ENCODE data around the gene ADAMTSL2.

Gene ADAMTSL2

DNA sequence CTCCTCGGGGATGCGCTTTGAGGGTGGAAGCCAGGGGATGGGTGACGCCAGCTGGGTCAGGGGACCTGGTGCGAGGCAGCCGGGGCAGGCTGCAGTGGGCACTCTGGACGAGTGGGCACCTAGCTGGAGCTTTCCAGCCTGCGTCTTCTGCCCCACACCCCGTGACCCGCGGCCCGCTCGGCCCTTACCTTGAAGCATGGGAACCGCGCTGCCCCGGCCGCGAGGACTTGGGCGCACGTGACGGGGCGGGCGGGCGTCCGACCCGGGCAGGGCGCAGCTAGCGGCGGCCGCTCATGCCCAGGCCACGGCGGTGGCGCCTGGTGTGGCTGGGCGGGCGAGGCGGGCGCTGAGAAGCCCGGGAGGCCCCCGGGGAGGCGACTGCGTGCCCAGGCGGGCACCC lies 74.4 kb downstream of the ADAMTSL2 start:
- DNase-seq = no peak

- peak; percentile 9 for DNase-seq
These were observed 75.0 kb downstream of the ADAMTSL2 start, which contains the start of gene FAM163B for GRCh38 chr9:133609311-133610098. TSS of gene FAM163B (minus strand) at chr9:133609389. CDS start at chr9:133580223, 29,166 bp downstream.

DNA sequence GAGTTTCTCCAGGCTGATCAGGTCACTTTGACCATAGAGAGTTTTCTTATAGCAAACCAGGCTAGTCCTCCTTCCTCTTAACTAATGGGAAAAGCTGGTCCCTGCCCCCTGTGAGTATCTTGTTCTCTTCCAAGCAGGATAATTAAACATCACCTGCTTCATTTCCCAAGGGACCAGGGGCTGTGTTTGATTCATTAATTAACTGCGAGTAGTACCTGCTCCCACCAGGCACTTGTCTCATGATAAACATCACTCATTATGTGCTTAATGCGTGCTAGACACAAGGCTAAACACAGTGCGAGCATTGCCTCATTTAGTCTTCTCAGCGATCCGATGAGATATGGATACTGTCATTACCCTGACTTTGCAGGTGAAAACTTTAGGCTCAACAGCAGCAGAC lies 76.3 kb downstream of the ADAMTSL2 start:
- DNase-seq = no peak

- no peak for DNase-seq
These were observed 77.5 kb downstream of the ADAMTSL2 start for GRCh38 chr9:133612051-133612450.

GRCh38 chr9:133612816-133613215 lies 78.3 kb downstream of the ADAMTSL2 start:
- DNase-seq = no peak

GRCh38 chr9:133613432-133613831 lies 78.9 kb downstream of the ADAMTSL2 start:
- DNase-seq = no peak

DNA sequence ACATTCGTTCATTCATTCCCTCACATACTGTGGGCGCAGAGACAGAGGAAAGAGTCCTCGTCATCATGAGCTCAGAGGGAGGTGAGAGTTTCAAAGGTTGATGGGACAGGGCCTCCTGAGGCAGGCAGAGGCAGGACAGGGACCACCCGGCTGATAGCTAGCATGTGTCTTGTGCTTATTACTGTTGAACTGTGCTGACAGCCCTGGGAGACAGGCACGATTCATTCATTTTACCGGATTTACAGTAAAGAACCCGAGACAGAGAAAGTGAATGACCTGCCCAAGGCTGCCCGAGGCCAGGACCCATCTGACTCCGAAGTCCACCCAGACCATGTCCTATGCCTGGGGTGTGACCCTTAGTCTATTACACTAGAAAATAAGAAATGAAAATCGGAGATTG lies 79.6 kb downstream of the ADAMTSL2 start:
- no peak for DNase-seq

- no peak for DNase-seq
These were observed 80.2 kb downstream of the ADAMTSL2 start for GRCh38 chr9:133614678-133615077.

DNA sequence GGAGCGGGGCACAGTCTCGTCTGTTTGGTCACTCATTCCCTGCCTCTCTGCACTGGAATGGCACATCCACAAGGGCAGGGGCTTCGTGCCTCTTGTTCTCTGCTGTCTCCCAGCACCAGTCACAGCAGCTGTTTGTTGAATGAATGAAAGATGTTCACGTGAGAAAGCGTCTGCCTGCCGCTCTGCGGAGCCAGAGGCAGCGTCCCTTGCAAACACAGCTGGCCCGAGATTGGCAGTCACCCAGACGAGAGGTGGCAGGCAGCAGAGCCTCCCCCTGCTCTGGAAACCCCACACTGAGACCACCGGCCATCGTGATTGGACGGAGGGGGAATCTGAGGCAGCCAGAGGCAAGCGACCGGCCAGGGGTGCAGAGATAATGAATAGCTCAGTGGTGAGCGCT lies 80.7 kb downstream of the ADAMTSL2 start:
- DNase-seq = no peak

DNA sequence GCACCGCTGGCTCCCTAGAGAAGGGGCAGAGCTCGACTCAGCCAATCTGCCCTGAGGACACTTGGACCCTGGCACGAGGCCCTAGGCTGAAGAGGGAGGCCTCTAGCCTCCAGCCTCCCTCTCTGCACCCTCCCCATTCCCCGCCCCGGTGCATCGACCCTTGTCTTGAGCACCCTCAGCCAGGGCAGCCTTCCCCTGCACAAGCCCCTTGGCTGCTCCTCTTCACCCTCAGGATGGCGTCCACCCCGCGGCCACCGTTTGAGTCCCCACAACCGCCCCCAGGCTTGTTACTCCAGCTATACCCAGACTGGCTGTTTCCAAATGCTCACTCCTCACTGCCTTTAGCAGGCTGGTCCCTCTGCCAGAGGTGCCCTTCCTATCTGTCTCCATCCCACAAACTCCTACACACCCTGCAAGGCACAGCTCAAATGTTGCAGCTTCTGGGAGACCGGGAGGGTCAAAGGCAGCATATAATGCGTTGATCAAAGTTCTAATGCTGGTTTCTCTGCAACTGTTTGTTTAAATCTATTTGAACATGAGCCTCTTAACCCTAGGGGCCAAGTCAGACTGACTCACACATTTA lies 81.2 kb downstream of the ADAMTSL2 start:
- DNase-seq = no peak

DNA sequence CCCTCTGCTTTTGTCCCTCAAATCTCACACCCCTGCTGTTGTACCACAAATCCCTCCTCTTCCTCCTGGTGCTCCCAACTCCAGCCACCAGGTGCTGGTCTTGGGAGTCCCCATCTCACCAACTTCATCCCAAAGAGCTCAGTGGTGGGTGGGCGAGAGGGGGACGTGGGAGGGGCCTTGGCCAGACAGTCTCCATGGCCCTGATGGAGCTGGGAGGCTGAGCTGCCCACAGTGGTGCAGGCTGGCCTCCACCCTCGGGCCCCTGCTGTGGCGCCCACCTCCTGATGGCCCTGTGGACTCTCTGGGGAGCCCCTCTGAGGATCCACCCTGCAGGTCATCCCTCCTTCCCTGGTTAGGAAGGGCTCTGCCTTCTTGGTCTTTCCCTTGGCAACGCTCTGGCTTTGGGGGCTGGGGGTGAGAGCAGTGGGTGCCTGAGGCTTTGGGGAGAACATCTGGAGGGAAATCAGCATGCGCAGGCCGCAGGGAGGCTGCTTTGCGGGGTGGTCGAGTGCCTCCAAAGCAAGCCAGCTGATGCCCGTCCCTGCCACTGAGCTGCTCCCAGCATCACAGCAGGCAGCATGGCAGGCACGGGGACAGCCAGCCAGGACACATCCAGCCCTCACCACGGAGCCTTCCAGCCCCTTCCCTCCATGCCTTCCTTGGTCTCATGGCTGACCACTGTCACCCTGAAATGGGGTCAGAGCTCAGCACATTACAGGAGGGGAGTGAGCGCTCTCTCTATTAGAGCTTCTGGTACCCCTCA lies 82.3 kb downstream of the ADAMTSL2 start:
- no peak for DNase-seq

DNA sequence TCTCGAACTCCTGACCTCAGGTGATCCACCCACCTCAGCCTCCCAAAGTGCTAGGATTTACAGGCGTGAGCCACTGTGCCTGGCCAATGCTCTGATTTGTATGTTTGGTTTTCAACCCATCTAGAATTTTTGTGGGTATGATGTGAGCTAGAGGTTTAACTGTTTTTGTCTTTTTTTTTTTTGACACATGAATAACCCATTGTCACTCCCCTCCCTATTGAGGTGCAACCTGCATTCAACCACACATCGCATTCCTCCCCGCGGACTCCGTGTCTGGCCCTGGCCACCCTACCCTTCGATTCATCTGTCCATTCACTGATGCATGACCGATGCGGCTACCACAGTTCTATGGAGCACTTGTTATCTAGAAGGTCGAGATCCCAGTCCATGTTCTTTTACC lies 84.2 kb downstream of the ADAMTSL2 start:
- DNase-seq = no peak

- DNase-seq = peak; percentile 36
These were observed 85.3 kb downstream of the ADAMTSL2 start for GRCh38 chr9:133619791-133620190.

DNA sequence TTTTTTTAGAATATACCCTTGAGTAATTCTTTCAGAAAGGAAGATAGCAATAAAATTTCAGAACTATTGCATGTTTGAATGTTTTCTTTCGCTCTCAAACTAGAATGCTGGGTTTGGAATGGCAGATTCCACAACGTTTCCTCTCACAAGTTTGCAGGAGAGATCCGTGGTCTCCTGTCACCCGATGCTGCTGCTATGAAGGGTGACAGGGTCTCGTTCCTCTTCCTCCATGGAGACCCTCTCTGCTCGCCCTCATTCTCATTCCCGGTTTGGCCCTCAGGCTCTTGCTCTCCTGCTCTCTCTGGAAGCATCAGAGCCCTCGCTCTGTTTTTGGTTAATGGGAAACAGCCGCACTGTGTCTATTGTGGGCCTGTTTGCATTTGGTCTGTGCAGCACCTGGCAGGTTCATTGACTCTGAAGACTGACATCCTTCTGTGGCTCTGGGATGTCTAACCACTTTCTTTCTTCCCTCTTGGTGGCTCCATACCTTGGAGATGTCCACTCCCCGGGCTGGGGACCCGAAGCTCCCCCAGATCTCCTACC lies 87.3 kb downstream of the ADAMTSL2 start:
- DNase-seq = no peak

- DNase-seq = no peak
These were observed 88.1 kb downstream of the ADAMTSL2 start for GRCh38 chr9:133622555-133622954.

All from T-helper 9 cell (primary cell).